Ishikawa (cell line): Measurements from ENCODE around the gene SEC14L6.

Experiments used
- ZBTB7A ChIP-seq: IDR thresholded peaks from 2 replicates; pipeline ENCODE4 v1.6.1; 2012; ENCODE audit warnings: low read depth
- TF ChIP-seq, protein P1 (sequence below): IDR thresholded peaks from 2 replicates; pipeline ENCODE4 v1.6.1; 2012

- no peak for TF ChIP-seq ZBTB7A
- TF ChIP-seq, protein P1, sequence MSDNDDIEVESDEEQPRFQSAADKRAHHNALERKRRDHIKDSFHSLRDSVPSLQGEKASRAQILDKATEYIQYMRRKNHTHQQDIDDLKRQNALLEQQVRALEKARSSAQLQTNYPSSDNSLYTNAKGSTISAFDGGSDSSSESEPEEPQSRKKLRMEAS = no peak
These were observed 55.2 kb downstream of the SEC14L6 start for GRCh38 chr22:30491381-30491780.
